GM13976 (cell line): ENCODE results near the gene MMP25.
A peak's percentile ranks its signal among the peaks of the same experiment; 100 is the strongest.

ENCODE experiments used
- DNase-seq: peaks from one replicate; pipeline ENCODE4 v3.0.0; 2012; ENCODE audit warnings: low spot score
- CTCF ChIP-seq: IDR thresholded peaks from 2 replicates; pipeline ENCODE4 v1.5.1; 2012; ENCODE audit warnings: borderline replicate concordance, mild to moderate bottlenecking; ENCODE audit not compliant: insufficient read depth; ENCODE audit errors: extremely low read depth, missing control alignments, control extremely low read depth
- in situ Hi-C: fragments of 300-500 bp; cut with MboI; formaldehyde crosslinking; loops from one replicate; pipeline ENCODE4 v1.12.0; 2022; ENCODE audit warnings: low sequenced_read_pairs, mixed read lengths, inconsistent platforms; ENCODE audit not compliant: unreplicated experiment

The MMP25 gene

DNA sequence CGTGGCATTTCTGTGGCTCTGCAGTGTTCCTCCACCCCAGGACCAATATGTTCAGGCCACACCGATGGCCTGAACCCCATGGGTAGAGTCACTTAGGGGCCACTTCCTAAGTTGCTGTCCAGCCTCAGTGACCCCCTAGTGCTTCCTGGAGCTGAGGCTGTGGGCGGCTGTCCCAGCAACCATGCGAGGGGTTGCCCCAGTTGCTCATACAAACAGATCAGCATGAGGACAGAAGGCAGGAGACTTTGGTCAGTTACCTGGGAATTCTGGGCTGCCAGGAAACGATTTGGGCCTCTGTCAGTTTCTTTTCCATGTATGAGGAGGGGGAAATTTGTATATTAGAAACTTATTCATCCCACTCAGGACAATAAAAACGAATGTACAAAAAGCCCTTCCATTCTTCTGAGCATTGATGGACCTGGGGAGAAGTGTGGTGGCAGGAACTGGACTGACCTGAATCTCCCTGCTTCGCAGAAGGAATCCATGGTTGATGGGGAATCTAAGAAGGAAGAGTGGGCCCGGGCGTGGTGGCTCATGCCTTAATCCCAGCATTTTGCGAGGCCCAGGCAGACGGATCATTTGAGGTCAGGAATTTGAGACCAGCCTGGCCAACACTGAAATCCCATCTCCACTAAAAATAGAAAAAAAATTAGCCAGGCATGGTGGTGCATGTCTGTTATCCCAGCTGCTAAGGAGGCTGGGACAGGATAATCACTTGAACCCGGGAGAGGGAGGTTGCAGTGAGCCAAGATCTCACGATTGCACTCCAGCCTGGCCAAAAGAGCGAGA, 14.2 kb downstream of the MMP25 start:
- no peak for DNase-seq
- TF ChIP-seq CTCF, result no peak
- in situ Hi-C loops, result loop anchor here (10.0 kb wide), 1 partner anchor 64 kb away; no protein-coding TSS in a partner anchor

DNA sequence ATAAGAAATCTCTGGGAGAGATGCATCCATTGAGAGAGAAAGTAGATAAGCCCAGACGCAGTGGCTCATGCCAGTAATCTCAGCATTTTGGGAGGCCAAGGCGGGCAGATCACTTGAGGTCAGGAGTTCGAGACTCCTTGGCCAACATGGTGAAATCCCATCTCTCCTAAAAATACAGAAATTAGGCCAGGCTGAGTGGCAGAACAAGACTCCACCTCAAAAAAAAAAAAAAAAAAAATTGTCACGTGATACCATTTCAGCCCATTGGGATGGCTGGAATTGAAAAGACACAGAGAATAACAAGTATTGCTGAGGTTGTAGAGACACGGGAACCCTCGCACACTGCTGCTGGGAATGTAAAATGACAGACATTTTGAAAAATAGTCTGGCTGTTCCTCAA, 16.2 kb downstream of the MMP25 start:
- in situ Hi-C loops, result loop anchor here (10.0 kb wide), 1 partner anchor 62 kb away; no protein-coding TSS in a partner anchor
- no peak for TF ChIP-seq CTCF

GRCh38 chr16:3063625-3064386, 17.4 kb downstream of the MMP25 start:
- TF ChIP-seq CTCF, result no peak
- in situ Hi-C loops, result loop anchor here (10.0 kb wide), 1 partner anchor 61 kb away; no protein-coding TSS in a partner anchor
- no peak for DNase-seq

More for the DNA sequence above, 16.2 kb downstream of the MMP25 start:
- DNase-seq, result no peak

GRCh38 chr16:3065069-3065741, 18.8 kb downstream of the MMP25 start, which contains the start of gene IL32:
TSS of gene IL32 (plus strand) at chr16:3065640. CDS start at chr16:3065812, 172 bp downstream.
- in situ Hi-C loops, result loop anchor here (10.0 kb wide), 1 partner anchor 60 kb away; no protein-coding TSS in a partner anchor
- DNase-seq, result peak; percentile 77
- no peak for TF ChIP-seq CTCF

GRCh38 chr16:3065742-3066439, 19.5 kb downstream of the MMP25 start:
- in situ Hi-C loops, result loop anchor here (10.0 kb wide), 1 partner anchor 59 kb away; no protein-coding TSS in a partner anchor
- no peak for TF ChIP-seq CTCF
- peak; percentile 22 for DNase-seq
